GM23338 (cell line): ENCODE data around the gene LEMD2. TPM values are rescaled to one million over a fixed set of nuclear protein-coding genes. Genes with fewer than 3 reads are reported as not detected.

ENCODE experiments used
- ATAC-seq: fragments of 200-7000 bp; cut with Tn5 transposase; 3 replicates; pipeline ENCODE4 v1.9.1; 2020
- DNase-seq: peaks from one replicate; pipeline ENCODE4 v3.0.0-alpha.2; 2015; ENCODE audit warnings: low spot score
- H2AFZ ChIP-seq: fragments of 200-600 bp; sonication (generic); 2 replicates; pipeline ENCODE4 v1.8.0; 2016; ENCODE audit warnings: antibody characterized with exemption, mild to moderate bottlenecking, moderate library complexity
- H3F3A ChIP-seq: fragments of 200-600 bp; sonication (generic); replicated peaks from 2 replicates; pipeline ENCODE4 v1.8.0; 2017; ENCODE audit warnings: antibody characterized with exemption, mixed run types, low read depth
- H3K27ac ChIP-seq: fragments of 200-600 bp; sonication (generic); 2 replicates; pipeline ENCODE4 v1.6.1; 2016; ENCODE audit warnings: low read depth
- H3K27me3 ChIP-seq: fragments of 200-600 bp; sonication (generic); 2 replicates; pipeline ENCODE4 v1.8.0; 2016; ENCODE audit warnings: mild to moderate bottlenecking, mixed run types, moderate library complexity; ENCODE audit not compliant: insufficient read depth
- H3K36me3 ChIP-seq: fragments of 200-600 bp; sonication (generic); 2 replicates; pipeline ENCODE4 v1.8.0; 2016; ENCODE audit warnings: mild to moderate bottlenecking; ENCODE audit not compliant: insufficient read depth
- H3K4me1 ChIP-seq: fragments of 200-600 bp; sonication (generic); 2 replicates; pipeline ENCODE4 v1.8.0; 2016; ENCODE audit warnings: mild to moderate bottlenecking, moderate library complexity; ENCODE audit not compliant: insufficient read depth
- H3K4me2 ChIP-seq: fragments of 200-600 bp; sonication (generic); 2 replicates; pipeline ENCODE4 v1.7.1; 2017; ENCODE audit warnings: mixed run types
- H3K4me3 ChIP-seq: fragments of 200-600 bp; sonication (generic); 2 replicates; pipeline ENCODE4 v1.6.1; 2016; ENCODE audit warnings: mixed run types
- H3K79me2 ChIP-seq: fragments of 200-600 bp; sonication (generic); replicated peaks from 2 replicates; pipeline ENCODE4 v1.8.0; 2017; ENCODE audit warnings: mild to moderate bottlenecking; ENCODE audit not compliant: insufficient read depth
- H3K9me2 ChIP-seq: fragments of 200-600 bp; sonication (generic); 2 replicates; pipeline ENCODE4 v1.8.0; 2017; ENCODE audit not compliant: insufficient read depth
- H4K20me1 ChIP-seq: fragments of 200-600 bp; sonication (generic); replicated peaks from 2 replicates; pipeline ENCODE4 v1.8.0; 2017; ENCODE audit warnings: mild to moderate bottlenecking; ENCODE audit not compliant: insufficient read depth
- H3K27ac Mint-ChIP-seq: 2 replicates; pipeline ENCODE4 v1.8.0; 2020; ENCODE audit warnings: inconsistent platforms, mild to moderate bottlenecking, moderate library complexity, mixed read lengths
- H3K27me3 Mint-ChIP-seq: 3 replicates; pipeline ENCODE4 v1.8.0; 2022; ENCODE audit warnings: low read depth, mild to moderate bottlenecking, moderate library complexity, mixed read lengths, inconsistent platforms; ENCODE audit not compliant: insufficient read depth, poor library complexity
- H3K36me3 Mint-ChIP-seq: 3 replicates; pipeline ENCODE4 v1.8.0; 2021; ENCODE audit warnings: low read depth, mild to moderate bottlenecking, inconsistent platforms, moderate library complexity, mixed read lengths
- H3K4me1 Mint-ChIP-seq: 3 replicates; pipeline ENCODE4 v1.8.0; 2020; ENCODE audit warnings: mild to moderate bottlenecking, inconsistent platforms, mixed read lengths
- H3K4me3 Mint-ChIP-seq: 3 replicates; pipeline ENCODE4 v1.8.0; 2021; ENCODE audit warnings: moderate library complexity, mild to moderate bottlenecking, inconsistent platforms, mixed read lengths
- H3K9me3 Mint-ChIP-seq: 3 replicates; pipeline ENCODE4 v1.8.0; 2020; ENCODE audit warnings: moderate library complexity, mild to moderate bottlenecking, inconsistent platforms, mixed read lengths
- CREB1 ChIP-seq: fragments of 250-450 bp; sonication (Bioruptor Pico); IDR thresholded peaks from 2 replicates; pipeline ENCODE4 v1.5.0; 2020; ENCODE audit warnings: low read depth, mild to moderate bottlenecking, moderate library complexity
- EZH2 ChIP-seq: fragments of 200-600 bp; sonication (generic); IDR thresholded peaks from one replicate; pipeline ENCODE4 v1.8.0; 2017; ENCODE audit warnings: antibody characterized with exemption, mild to moderate bottlenecking, low read depth; ENCODE audit not compliant: unreplicated experiment
- EZH2phosphoT487 ChIP-seq: fragments of 200-600 bp; sonication (generic); IDR thresholded peaks from one replicate; pipeline ENCODE4 v1.8.1; 2018; ENCODE audit warnings: antibody characterized with exemption; ENCODE audit not compliant: unreplicated experiment
- JUNB ChIP-seq: IDR thresholded peaks from one replicate; pipeline ENCODE4 v1.6.1; 2016; ENCODE audit warnings: antibody characterized with exemption; ENCODE audit not compliant: unreplicated experiment
- NANOG ChIP-seq: IDR thresholded peaks from 2 replicates; pipeline ENCODE4 v1.6.1; 2016; ENCODE audit warnings: antibody characterized with exemption, borderline replicate concordance
- POLR2AphosphoS5 ChIP-seq: IDR thresholded peaks from 2 replicates; pipeline ENCODE4 v1.6.1; 2016; ENCODE audit warnings: antibody characterized with exemption, low read depth
- STAT1 ChIP-seq: IDR thresholded peaks from one replicate; pipeline ENCODE4 v1.6.1; 2016; ENCODE audit warnings: antibody characterized with exemption; ENCODE audit not compliant: unreplicated experiment
- ZNF114 ChIP-seq: fragments of 250-450 bp; sonication (Bioruptor Pico); IDR thresholded peaks from 2 replicates; pipeline ENCODE4 v1.5.0; 2020; ENCODE audit warnings: mild to moderate bottlenecking, moderate library complexity
- ZNF331 ChIP-seq: fragments of 250-450 bp; sonication (Bioruptor Pico); IDR thresholded peaks from 2 replicates; pipeline ENCODE4 v1.5.0; 2020; ENCODE audit warnings: low read depth, mild to moderate bottlenecking, moderate library complexity
- ZNF462 ChIP-seq: fragments of 250-450 bp; sonication (Bioruptor Pico); IDR thresholded peaks from 2 replicates; pipeline ENCODE4 v1.5.0; 2020; ENCODE audit warnings: mild to moderate bottlenecking, moderate library complexity
- polyA plus RNA-seq: library from polyadenylated mRNA; unstranded; fragments of >200 nt; fragmentation: Nextera tagmentation; extraction: Ambion mirVana; gene quantifications from 2 replicates; pipeline ENCODE4 v1.2.1, GENCODE V29; 2016
- total RNA-seq: library from RNA; depleted of rRNA; stranded (reverse); fragments of >200 nt; shearing (Covaris generic); gene quantifications from 2 replicates; pipeline ENCODE4 v1.2.3, GENCODE V29; 2014
- TF ChIP-seq, protein P1 (sequence below), 2 experiments: fragments of 200-600 bp in 1 of 2; sonication (generic) in 1 of 2; conservative IDR thresholded peaks; 2 replicates each; pipeline versions ENCODE4 v1.5.1 to v1.6.1; 2016 to 2017; ENCODE audit warnings: antibody characterized with exemption in 2 of 2, low read depth in 2 of 2, mild to moderate bottlenecking in 2 of 2, moderate library complexity in 1 of 2
- TF ChIP-seq, protein P2 (sequence below): IDR thresholded peaks from 2 replicates; pipeline ENCODE4 v1.6.1; 2016; ENCODE audit warnings: antibody characterized with exemption

Gene LEMD2
- total and polyA plus RNA-seq, 2 experiments from 2014 or later = 28.6 to 64.7 TPM

- TF ChIP-seq NANOG = no peak
- TF ChIP-seq EZH2 = no peak
- no peak for TF ChIP-seq POLR2AphosphoS5
Measured at GRCh38 chr6:33777398-33778388, 11.2 kb downstream of the LEMD2 start (continued).

- H2AFZ ChIP-seq = no peak overlapping the region
- no peak overlapping the region for H3K4me2 ChIP-seq
- no peaks in the 10 kb centered on the region for H3K9me2 ChIP-seq
- peaks cover 54% of the 10 kb centered on the region for H3K4me1 Mint-ChIP-seq
- H3K27me3 ChIP-seq = no peaks in the 10 kb centered on the region
- peaks cover 6% of the 10 kb centered on the region; the same call in 1 of the 2 replicates for H3F3A ChIP-seq
- no peak overlapping the region for H3K4me3 ChIP-seq
- H3K9me3 Mint-ChIP-seq = no peaks in the 10 kb centered on the region
- H3K27ac Mint-ChIP-seq = no peak overlapping the region
- no peak overlapping the region for H3K27ac ChIP-seq
- peaks cover 10% of the 10 kb centered on the region for H3K27me3 Mint-ChIP-seq
- H3K4me1 ChIP-seq = peaks cover 34% of the 10 kb centered on the region
- peaks cover 14% of the 10 kb centered on the region for H3K36me3 ChIP-seq
- H3K4me3 Mint-ChIP-seq = no peak overlapping the region
- peaks cover 3% of the 10 kb centered on the region; the same call in 1 of the 2 replicates for H4K20me1 ChIP-seq
- DNase-seq (no peak), ATAC-seq (no peak)
- H3K36me3 Mint-ChIP-seq = peaks cover 78% of the 10 kb centered on the region
- H3K79me2 ChIP-seq = no peaks in the 10 kb centered on the region
- TF ChIP-seq NANOG (no peak), ZNF462 (no peak), JUNB (no peak), EZH2phosphoT487 (no peak), CREB1 (CRISPR knock-in tag) (no peak), ZNF114 (CRISPR knock-in tag) (no peak), STAT1 (no peak), ZNF331 (no peak), POLR2AphosphoS5 (no peak), EZH2 (no peak)
- TF ChIP-seq, protein P1, sequence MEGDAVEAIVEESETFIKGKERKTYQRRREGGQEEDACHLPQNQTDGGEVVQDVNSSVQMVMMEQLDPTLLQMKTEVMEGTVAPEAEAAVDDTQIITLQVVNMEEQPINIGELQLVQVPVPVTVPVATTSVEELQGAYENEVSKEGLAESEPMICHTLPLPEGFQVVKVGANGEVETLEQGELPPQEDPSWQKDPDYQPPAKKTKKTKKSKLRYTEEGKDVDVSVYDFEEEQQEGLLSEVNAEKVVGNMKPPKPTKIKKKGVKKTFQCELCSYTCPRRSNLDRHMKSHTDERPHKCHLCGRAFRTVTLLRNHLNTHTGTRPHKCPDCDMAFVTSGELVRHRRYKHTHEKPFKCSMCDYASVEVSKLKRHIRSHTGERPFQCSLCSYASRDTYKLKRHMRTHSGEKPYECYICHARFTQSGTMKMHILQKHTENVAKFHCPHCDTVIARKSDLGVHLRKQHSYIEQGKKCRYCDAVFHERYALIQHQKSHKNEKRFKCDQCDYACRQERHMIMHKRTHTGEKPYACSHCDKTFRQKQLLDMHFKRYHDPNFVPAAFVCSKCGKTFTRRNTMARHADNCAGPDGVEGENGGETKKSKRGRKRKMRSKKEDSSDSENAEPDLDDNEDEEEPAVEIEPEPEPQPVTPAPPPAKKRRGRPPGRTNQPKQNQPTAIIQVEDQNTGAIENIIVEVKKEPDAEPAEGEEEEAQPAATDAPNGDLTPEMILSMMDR (conservative IDR thresholded peaks at IDR 0.05; ENCODE audit: low read depth in 2 of 2) = no peak
- TF ChIP-seq, protein P2, sequence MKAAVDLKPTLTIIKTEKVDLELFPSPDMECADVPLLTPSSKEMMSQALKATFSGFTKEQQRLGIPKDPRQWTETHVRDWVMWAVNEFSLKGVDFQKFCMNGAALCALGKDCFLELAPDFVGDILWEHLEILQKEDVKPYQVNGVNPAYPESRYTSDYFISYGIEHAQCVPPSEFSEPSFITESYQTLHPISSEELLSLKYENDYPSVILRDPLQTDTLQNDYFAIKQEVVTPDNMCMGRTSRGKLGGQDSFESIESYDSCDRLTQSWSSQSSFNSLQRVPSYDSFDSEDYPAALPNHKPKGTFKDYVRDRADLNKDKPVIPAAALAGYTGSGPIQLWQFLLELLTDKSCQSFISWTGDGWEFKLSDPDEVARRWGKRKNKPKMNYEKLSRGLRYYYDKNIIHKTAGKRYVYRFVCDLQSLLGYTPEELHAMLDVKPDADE = no peak
Measured at GRCh38 chr6:33776764-33777163, 12.2 kb downstream of the LEMD2 start.
